HUES6 (cell line): ENCODE data around the gene ENOX2.

ENCODE experiments used
- H3K27ac ChIP-seq: 2 replicates; pipeline ENCODE4 v1.7.0; 2013; ENCODE audit warnings: low read depth, mild to moderate bottlenecking, low read length, inconsistent platforms
- H3K27me3 ChIP-seq: 2 replicates; pipeline ENCODE4 v1.6.1; 2013; ENCODE audit warnings: low read length; ENCODE audit not compliant: control insufficient read depth, insufficient read depth
- H3K36me3 ChIP-seq: 2 replicates; pipeline ENCODE4 v1.6.1; 2013; ENCODE audit warnings: low read length; ENCODE audit not compliant: control insufficient read depth, insufficient read depth
- H3K4me1 ChIP-seq: 2 replicates; pipeline ENCODE4 v1.6.1; 2013; ENCODE audit warnings: low read length; ENCODE audit not compliant: control insufficient read depth, insufficient read depth
- H3K4me3 ChIP-seq: 2 replicates; pipeline ENCODE4 v1.5.1; 2013; ENCODE audit warnings: low read depth, low read length
- H3K9ac ChIP-seq: one replicate; pipeline ENCODE4 v1.6.1; 2013; ENCODE audit warnings: mild to moderate bottlenecking, low read length
- H3K9me3 ChIP-seq: 2 replicates; pipeline ENCODE4 v1.6.1; 2013; ENCODE audit warnings: low read depth, low read length; ENCODE audit not compliant: control insufficient read depth, insufficient read depth

ENOX2 gene

GRCh38 chrX:130702867-130703707, 199.9 kb downstream of the ENOX2 start:
- H3K9me3 ChIP-seq, result no peaks in the 10 kb centered on the region
- no peaks in the 10 kb centered on the region; the same call in 1 of the 2 replicates for H3K27me3 ChIP-seq
- H3K9ac ChIP-seq, result no peak overlapping the region
- no peak overlapping the region for H3K27ac ChIP-seq
- H3K4me1 ChIP-seq, result no peaks in the 10 kb centered on the region
- H3K36me3 ChIP-seq, result no peaks in the 10 kb centered on the region
- no peak overlapping the region for H3K4me3 ChIP-seq

DNA sequence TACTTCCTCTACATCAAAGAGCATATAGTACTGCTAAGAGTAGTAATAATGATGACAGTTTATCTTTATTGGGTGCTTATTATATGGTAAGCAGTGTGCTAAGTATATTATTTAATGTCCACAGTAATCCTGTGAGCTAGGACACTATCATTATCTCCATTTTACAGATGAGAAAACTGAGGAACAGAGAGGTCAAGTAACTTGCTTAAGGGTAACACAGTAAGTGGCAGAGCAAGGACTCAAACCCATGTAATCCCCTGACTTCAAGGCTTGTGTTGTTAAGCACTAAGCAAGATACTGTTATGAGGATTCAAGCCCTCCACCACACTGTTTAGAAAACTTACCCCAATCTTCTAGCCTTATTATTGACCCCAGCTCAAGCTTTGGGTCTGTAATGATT, 202.4 kb downstream of the ENOX2 start:
- Histone ChIP-seq H3K27me3 (no peaks in the 10 kb centered on the region; the same call in 1 of the 2 replicates), H3K4me3 (no peak overlapping the region), H3K27ac (no peak overlapping the region), H3K36me3 (no peaks in the 10 kb centered on the region), H3K9me3 (no peaks in the 10 kb centered on the region), H3K9ac (no peak overlapping the region), H3K4me1 (no peaks in the 10 kb centered on the region)

- no peak overlapping the region for H3K4me3 ChIP-seq
- H3K27me3 ChIP-seq, result no peaks in the 10 kb centered on the region; the same call in 1 of the 2 replicates
- no peak overlapping the region for H3K9ac ChIP-seq
- H3K27ac ChIP-seq, result no peak overlapping the region
- no peaks in the 10 kb centered on the region for H3K4me1 ChIP-seq
- no peaks in the 10 kb centered on the region for H3K36me3 ChIP-seq
- no peaks in the 10 kb centered on the region for H3K9me3 ChIP-seq
Measured at GRCh38 chrX:130699618-130700017, 203.4 kb downstream of the ENOX2 start.

GRCh38 chrX:130696542-130696941, 206.5 kb downstream of the ENOX2 start:
- no peaks in the 10 kb centered on the region for H3K36me3 ChIP-seq
- H3K4me3 ChIP-seq, result no peak overlapping the region
- H3K27ac ChIP-seq, result no peak overlapping the region
- no peaks in the 10 kb centered on the region; the same call in 1 of the 2 replicates for H3K27me3 ChIP-seq
- H3K4me1 ChIP-seq, result peaks cover 4% of the 10 kb centered on the region; the same call in 1 of the 2 replicates
- H3K9ac ChIP-seq, result no peak overlapping the region
- H3K9me3 ChIP-seq, result no peaks in the 10 kb centered on the region

- Histone ChIP-seq H3K27ac (no peak overlapping the region), H3K4me1 (peaks cover 6% of the 10 kb centered on the region; the same call in 1 of the 2 replicates), H3K4me3 (no peak overlapping the region), H3K27me3 (no peaks in the 10 kb centered on the region; the same call in 1 of the 2 replicates), H3K9ac (no peak overlapping the region), H3K36me3 (no peaks in the 10 kb centered on the region), H3K9me3 (no peaks in the 10 kb centered on the region)
Measured at GRCh38 chrX:130695931-130696330, 207.1 kb downstream of the ENOX2 start.

DNA sequence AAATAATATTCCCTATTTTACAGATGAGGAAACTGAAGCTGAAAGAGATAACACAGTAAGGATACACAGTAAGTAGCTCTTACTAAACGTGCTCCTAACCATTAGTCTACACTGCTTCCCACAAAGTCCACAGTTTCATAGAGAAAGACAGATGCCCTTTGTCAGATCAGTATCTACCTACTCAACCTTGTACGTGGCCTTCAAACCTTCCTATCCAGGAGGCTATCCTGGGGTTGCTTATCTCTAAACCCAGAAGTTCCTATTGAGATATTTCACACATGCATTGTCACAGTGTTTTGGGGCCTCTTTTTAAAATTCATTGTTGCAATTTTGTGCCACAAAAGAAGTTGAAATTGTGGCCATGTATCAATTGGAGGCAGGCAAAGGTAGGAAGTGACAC, 208.0 kb downstream of the ENOX2 start:
- H3K9ac ChIP-seq, result no peak overlapping the region
- no peaks in the 10 kb centered on the region; the same call in 1 of the 2 replicates for H3K27me3 ChIP-seq
- no peaks in the 10 kb centered on the region for H3K36me3 ChIP-seq
- H3K27ac ChIP-seq, result no peak overlapping the region
- H3K9me3 ChIP-seq, result no peaks in the 10 kb centered on the region
- H3K4me1 ChIP-seq, result peaks cover 6% of the 10 kb centered on the region; the same call in 1 of the 2 replicates
- H3K4me3 ChIP-seq, result no peak overlapping the region

- Histone ChIP-seq H3K9ac (no peak overlapping the region), H3K9me3 (no peaks in the 10 kb centered on the region), H3K4me1 (peaks cover 6% of the 10 kb centered on the region; the same call in 1 of the 2 replicates), H3K27me3 (peaks cover 8% of the 10 kb centered on the region; the same call in 1 of the 2 replicates), H3K4me3 (no peak overlapping the region), H3K36me3 (peaks cover 4% of the 10 kb centered on the region; the same call in 1 of the 2 replicates), H3K27ac (no peak overlapping the region)
Measured at GRCh38 chrX:130691576-130691975, 211.4 kb downstream of the ENOX2 start.

- H3K27me3 ChIP-seq, result peaks cover 8% of the 10 kb centered on the region; the same call in 1 of the 2 replicates
- H3K9me3 ChIP-seq, result no peaks in the 10 kb centered on the region
- no peak overlapping the region for H3K9ac ChIP-seq
- H3K4me3 ChIP-seq, result no peak overlapping the region
- H3K4me1 ChIP-seq, result peaks cover 6% of the 10 kb centered on the region; the same call in 1 of the 2 replicates
- H3K27ac ChIP-seq, result no peak overlapping the region
- H3K36me3 ChIP-seq, result peaks cover 4% of the 10 kb centered on the region; the same call in 1 of the 2 replicates
Measured at GRCh38 chrX:130688360-130688759, 214.6 kb downstream of the ENOX2 start.

DNA sequence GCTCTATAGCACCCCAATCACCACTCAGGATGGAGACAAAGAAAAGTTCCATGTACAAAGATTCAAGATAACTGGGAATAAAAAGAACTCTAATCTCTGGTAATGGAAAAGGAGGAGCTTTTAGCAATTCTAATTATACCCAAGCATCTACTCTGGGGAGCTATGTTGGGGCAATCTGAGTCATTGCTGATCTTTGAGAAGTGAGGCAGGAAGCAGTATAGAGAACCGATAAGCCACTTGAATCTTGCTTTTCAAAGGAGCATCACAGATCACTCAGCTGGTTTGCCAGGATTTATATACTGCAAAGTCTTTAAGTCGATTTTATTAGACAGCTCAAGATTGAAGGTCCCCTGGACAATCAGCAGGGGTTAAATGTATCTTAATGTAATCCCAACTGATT, 220.0 kb downstream of the ENOX2 start:
- no peaks in the 10 kb centered on the region for H3K36me3 ChIP-seq
- H3K27me3 ChIP-seq, result no peaks in the 10 kb centered on the region; the same call in 1 of the 2 replicates
- H3K4me3 ChIP-seq, result no peak overlapping the region
- H3K27ac ChIP-seq, result no peak overlapping the region
- no peak overlapping the region for H3K9ac ChIP-seq
- no peaks in the 10 kb centered on the region for H3K9me3 ChIP-seq
- peaks cover 7% of the 10 kb centered on the region; the same call in 1 of the 2 replicates for H3K4me1 ChIP-seq

GRCh38 chrX:130680164-130681035, 222.6 kb downstream of the ENOX2 start:
- Histone ChIP-seq H3K9ac (no peak overlapping the region), H3K9me3 (no peaks in the 10 kb centered on the region), H3K27me3 (no peaks in the 10 kb centered on the region; the same call in 1 of the 2 replicates), H3K4me1 (peaks cover 7% of the 10 kb centered on the region; the same call in 1 of the 2 replicates), H3K4me3 (no peak overlapping the region), H3K36me3 (no peaks in the 10 kb centered on the region), H3K27ac (no peak overlapping the region)
